HEK293T (cell line): ENCODE data around the gene SH3GL2.
A peak's percentile ranks its signal among the peaks of the same experiment; 100 is the strongest.

ENCODE experiments used
- CTCF ChIA-PET: fragments of 350-600 bp; formaldehyde crosslinking; extraction: SDS; loops from one replicate; lab custom pipeline; 2021; ENCODE audit warnings: antibody characterized with exemption, inconsistent platforms; lab: Yijun Ruan, JAX
- POLR2A ChIA-PET: fragments of 350-600 bp; formaldehyde crosslinking; extraction: SDS; loops from one replicate; lab custom pipeline; 2020; ENCODE audit warnings: antibody characterized with exemption, inconsistent platforms; lab: Yijun Ruan, JAX
- DNase-seq: peaks from one replicate; pipeline ENCODE4 v3.0.0; 2012; ENCODE audit warnings: mixed read lengths; ENCODE audit errors: extremely low spot score
- ARNT ChIP-seq: fragments of 450-650 bp; IDR thresholded peaks from 2 replicates; pipeline ENCODE4 v1.6.1; 2017; ENCODE audit warnings: mild to moderate bottlenecking
- BHLHE40 ChIP-seq: fragments of 450-650 bp; IDR thresholded peaks from 2 replicates; pipeline ENCODE4 v1.6.1; 2016; ENCODE audit warnings: mild to moderate bottlenecking, moderate library complexity, borderline replicate concordance
- CTBP1 ChIP-seq: fragments of 450-650 bp; IDR thresholded peaks from 2 replicates; pipeline ENCODE4 v1.6.1; 2016; ENCODE audit warnings: borderline replicate concordance
- ELF4 ChIP-seq: fragments of 450-650 bp; IDR thresholded peaks from 2 replicates; pipeline ENCODE4 v1.6.1; 2017; ENCODE audit warnings: antibody characterized with exemption
- FOXA1 ChIP-seq: fragments of 450-650 bp; IDR thresholded peaks from 2 replicates; pipeline ENCODE4 v1.6.1; 2016; ENCODE audit warnings: mild to moderate bottlenecking
- FOXK2 ChIP-seq: fragments of 450-650 bp; IDR thresholded peaks from 2 replicates; pipeline ENCODE4 v1.6.1; 2016; ENCODE audit warnings: mild to moderate bottlenecking
- FOXM1 ChIP-seq: fragments of 450-650 bp; IDR thresholded peaks from 2 replicates; pipeline ENCODE4 v1.6.1; 2017; ENCODE audit warnings: mild to moderate bottlenecking, borderline replicate concordance
- HDGF ChIP-seq: fragments of 450-650 bp; IDR thresholded peaks from 2 replicates; pipeline ENCODE4 v1.6.1; 2017; ENCODE audit warnings: antibody characterized with exemption, borderline replicate concordance
- L3MBTL2 ChIP-seq: fragments of 450-650 bp; conservative IDR thresholded peaks from 2 replicates; pipeline ENCODE4 v1.6.1; 2016; ENCODE audit warnings: mild to moderate bottlenecking
- LEF1 ChIP-seq: fragments of 450-650 bp; IDR thresholded peaks from 2 replicates; pipeline ENCODE4 v1.6.1; 2017; ENCODE audit warnings: mild to moderate bottlenecking, borderline replicate concordance
- NFRKB ChIP-seq: fragments of 450-650 bp; IDR thresholded peaks from 2 replicates; pipeline ENCODE4 v1.6.1; 2016; ENCODE audit warnings: mild to moderate bottlenecking, moderate library complexity
- SP1 ChIP-seq: fragments of 450-650 bp; IDR thresholded peaks from 2 replicates; pipeline ENCODE4 v1.6.1; 2017
- SUZ12 ChIP-seq: fragments of 450-650 bp; IDR thresholded peaks from 2 replicates; pipeline ENCODE4 v1.6.1; 2016; ENCODE audit warnings: mild to moderate bottlenecking
- TARDBP ChIP-seq: fragments of 450-650 bp; IDR thresholded peaks from 2 replicates; pipeline ENCODE4 v1.6.1; 2016
- ZNF384 ChIP-seq: fragments of 450-650 bp; IDR thresholded peaks from 2 replicates; pipeline ENCODE4 v1.6.1; 2016
- TF ChIP-seq, protein P1 (sequence below): fragments of 450-650 bp; IDR thresholded peaks from 2 replicates; pipeline ENCODE4 v1.6.1; 2016

Gene SH3GL2

DNA sequence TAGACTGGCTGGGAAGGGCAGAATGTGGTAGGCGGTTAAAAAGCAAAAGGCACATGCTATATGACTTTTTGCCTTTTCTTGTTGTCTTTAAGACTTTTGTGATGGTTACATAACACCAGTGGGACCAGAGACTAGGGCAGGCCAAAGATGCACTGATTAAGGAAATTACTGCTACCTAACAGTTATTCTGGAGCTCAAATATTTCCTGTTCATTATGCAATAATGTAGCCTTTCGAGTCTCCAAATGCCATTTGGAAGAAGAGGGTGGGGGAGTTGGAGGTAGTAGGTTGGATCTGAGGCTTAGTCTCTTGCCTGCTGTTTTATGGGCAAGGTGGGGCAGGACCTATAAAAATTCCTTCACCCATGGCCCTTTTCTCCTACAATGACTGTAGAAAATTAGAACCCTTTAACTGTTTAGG lies 51.7 kb downstream of the SH3GL2 start:
- DNase-seq = peak; percentile 25
- ChIA-PET POLR2A (no interaction called here), CTCF (interaction anchor here (0.5 kb wide), 1 partner anchor 172 kb away, joined by 4 read pairs; no protein-coding TSS in a partner anchor)
- TF ChIP-seq BHLHE40 = no peak
- TF ChIP-seq CTBP1 = peak; percentile 47; the same call in 1 of the 2 replicates
- TF ChIP-seq L3MBTL2 = 0 out of 2 replicates have a peak, but pooled peaks have one; percentile 25

DNA sequence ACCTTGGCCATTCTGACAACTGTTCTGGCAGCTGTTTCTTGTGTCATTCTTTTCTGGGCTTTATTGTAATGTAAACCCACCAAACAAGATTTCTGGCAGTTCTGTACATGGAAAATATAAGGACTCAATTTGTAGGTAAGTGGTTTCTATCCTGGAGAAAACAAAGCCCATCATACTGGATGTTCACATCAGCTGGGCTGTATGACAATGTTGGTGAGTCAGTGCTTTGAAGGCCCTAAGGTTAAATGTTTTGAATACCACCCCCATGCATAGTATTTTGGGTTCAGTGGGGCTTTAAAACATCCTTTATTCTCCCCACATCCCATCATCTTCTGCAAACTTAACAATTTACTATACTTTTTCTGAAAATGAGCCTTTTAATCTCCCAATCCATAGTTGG lies 52.5 kb downstream of the SH3GL2 start:
- DNase-seq = no peak
- POLR2A ChIA-PET = no interaction called here
- CTCF ChIA-PET = no interaction called here
- no peak for TF ChIP-seq TARDBP
- no peak for TF ChIP-seq FOXA1
- no peak for TF ChIP-seq NFRKB

DNA sequence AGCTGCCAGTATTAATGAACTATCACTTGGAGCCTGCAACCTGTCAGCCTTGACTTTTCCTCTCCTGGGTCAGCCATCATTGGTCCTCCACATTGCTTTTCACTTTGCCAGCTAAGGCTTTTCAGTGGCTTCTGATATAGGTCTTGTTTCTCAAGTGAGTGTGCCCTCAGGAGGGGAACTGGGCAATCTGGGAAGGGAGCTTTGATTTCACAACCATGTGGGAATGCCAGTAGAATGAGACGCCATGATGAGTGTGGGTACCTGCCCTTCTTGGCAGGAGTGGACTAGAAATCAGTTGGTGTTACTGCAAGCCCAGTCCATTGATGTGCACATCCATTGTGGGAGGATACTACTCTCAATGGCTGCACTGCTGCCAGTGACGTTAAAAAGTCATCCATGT lies 54.1 kb downstream of the SH3GL2 start:
- ChIA-PET POLR2A (no interaction called here), CTCF (no interaction called here)
- no peak for DNase-seq

DNA sequence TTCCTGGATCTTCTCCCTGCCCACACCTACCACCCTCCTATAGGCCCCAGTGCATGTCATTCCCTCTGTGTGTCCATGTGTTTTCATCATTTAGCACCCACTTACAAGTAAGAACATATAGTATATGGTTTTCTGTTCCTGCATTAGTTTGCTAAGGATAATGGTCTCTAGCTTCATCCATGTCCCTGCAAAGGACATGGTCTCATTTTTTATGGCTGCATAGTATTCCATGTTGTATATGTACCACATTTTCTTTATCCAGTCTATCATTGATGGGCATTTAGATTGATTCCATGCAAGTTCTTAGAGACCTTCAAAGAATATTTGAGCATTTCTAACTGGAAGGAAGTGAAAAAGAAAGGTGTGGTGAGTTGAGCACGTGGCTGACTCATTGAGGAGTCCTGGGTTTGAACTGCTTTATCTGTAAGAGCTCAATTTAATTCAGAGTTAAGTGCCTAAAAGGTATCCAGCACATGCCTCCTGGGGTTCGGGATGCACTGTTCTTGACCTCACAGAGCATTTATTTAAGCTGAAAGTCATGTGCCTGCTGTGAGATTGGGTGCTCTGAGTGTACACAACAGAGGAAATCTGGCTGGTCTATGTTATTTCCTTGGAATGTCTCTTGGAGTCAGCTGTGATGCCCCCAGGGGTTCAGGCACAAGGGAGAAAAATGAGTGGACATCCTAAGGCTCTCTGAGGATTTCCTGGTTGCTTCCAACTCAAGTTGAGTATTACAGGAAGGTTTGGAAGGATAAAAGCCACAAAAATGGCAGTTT lies 56.4 kb downstream of the SH3GL2 start:
- POLR2A ChIA-PET = no interaction called here
- DNase-seq = no peak
- TF ChIP-seq SP1 (no peak), CTBP1 (no peak), FOXA1 (no peak), NFRKB (no peak), ARNT (no peak), TARDBP (no peak), LEF1 (no peak), BHLHE40 (no peak), FOXK2 (no peak), ZNF384 (no peak), FOXM1 (no peak)
- TF ChIP-seq, protein P1, sequence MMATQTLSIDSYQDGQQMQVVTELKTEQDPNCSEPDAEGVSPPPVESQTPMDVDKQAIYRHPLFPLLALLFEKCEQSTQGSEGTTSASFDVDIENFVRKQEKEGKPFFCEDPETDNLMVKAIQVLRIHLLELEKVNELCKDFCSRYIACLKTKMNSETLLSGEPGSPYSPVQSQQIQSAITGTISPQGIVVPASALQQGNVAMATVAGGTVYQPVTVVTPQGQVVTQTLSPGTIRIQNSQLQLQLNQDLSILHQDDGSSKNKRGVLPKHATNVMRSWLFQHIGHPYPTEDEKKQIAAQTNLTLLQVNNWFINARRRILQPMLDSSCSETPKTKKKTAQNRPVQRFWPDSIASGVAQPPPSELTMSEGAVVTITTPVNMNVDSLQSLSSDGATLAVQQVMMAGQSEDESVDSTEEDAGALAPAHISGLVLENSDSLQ = no peak
- CTCF ChIA-PET = no interaction called here

More for the DNA sequence above, 54.1 kb downstream of the SH3GL2 start:
- TF ChIP-seq TARDBP = no peak
- TF ChIP-seq SUZ12 = no peak
- no peak for TF ChIP-seq SP1
- no peak for TF ChIP-seq HDGF
- TF ChIP-seq ARNT = no peak
- no peak for TF ChIP-seq L3MBTL2
- no peak for TF ChIP-seq ZNF384
- TF ChIP-seq CTBP1 = no peak

DNA sequence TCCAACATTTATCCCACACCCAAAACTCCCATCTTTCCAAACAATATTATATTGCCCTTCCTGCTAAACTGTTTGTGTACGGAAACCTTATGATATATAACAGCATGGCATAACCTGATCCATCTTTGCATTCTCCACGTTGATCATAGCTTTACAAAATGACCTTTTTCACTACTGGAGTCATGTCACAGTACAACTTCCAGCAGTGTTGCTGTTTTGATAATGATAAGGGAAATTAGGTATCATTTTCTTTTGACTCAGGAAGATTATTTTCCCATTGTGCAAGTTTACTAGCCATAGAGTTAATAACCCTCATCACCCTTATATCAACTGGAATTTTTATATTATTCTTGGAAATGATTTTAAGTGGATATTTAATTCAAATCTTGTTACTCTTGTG lies 57.5 kb downstream of the SH3GL2 start:
- no peak for DNase-seq
- ChIA-PET CTCF (no interaction called here), POLR2A (no interaction called here)
- TF ChIP-seq CTBP1 = no peak
- no peak for TF ChIP-seq ARNT
- TF ChIP-seq BHLHE40 = no peak
- TF ChIP-seq, protein P1 = no peak
- no peak for TF ChIP-seq ZNF384
- no peak for TF ChIP-seq FOXK2
- TF ChIP-seq HDGF = no peak
- no peak for TF ChIP-seq LEF1
- no peak for TF ChIP-seq L3MBTL2
- TF ChIP-seq FOXM1 = no peak
- TF ChIP-seq SP1 = no peak
- no peak for TF ChIP-seq NFRKB
- TF ChIP-seq SUZ12 = no peak
- TF ChIP-seq TARDBP = no peak
- TF ChIP-seq ELF4 = no peak
- TF ChIP-seq FOXA1 = no peak

DNA sequence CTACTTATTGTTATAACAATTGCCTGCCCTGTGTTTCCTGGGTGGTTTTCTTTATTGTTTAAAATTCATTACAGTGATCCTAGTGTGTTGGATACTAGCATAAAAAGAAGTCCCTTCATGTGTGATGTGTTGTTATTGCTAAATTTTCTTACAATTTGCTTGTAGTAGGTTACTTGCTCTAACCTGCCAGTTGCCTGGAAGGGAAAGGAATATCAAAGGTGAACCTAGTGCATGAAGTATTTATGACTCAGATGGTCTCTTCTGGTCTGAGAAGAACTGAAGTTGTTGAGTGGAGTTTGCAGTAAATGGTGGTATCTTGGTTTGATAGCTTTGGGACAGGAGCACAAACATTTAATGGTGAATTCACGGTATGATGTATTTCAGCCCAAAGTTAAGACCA lies 58.0 kb downstream of the SH3GL2 start:
- CTCF ChIA-PET = no interaction called here
- TF ChIP-seq BHLHE40 (no peak), SP1 (no peak), TARDBP (no peak), HDGF (no peak), LEF1 (no peak), CTBP1 (no peak), FOXK2 (no peak), NFRKB (no peak), FOXM1 (no peak), SUZ12 (no peak), ARNT (no peak), ZNF384 (no peak), FOXA1 (no peak)
- DNase-seq = no peak
- POLR2A ChIA-PET = no interaction called here

DNA sequence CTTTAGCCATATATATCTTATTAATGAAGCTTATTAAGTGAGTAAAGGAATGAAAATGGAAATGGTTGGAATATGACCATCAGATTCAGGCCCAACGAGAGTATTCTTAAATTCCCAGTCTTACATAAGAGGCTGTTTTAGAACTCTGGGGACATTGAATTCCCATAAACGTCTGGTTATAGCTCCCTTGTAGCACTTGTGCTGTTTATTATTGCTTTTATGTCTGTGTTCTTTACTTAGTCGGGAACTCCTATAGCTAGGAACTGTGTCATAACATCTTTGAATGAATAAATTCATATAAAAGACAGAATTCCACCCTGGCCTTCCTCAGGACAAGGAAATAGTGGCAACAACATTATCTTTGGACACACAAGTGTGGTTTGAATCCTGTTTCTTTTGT lies 58.4 kb downstream of the SH3GL2 start:
- DNase-seq = no peak
- CTCF ChIA-PET = no interaction called here
- POLR2A ChIA-PET = no interaction called here
- TF ChIP-seq FOXM1 (no peak), NFRKB (no peak), ZNF384 (no peak), TARDBP (no peak), HDGF (no peak), SP1 (no peak), ELF4 (no peak), LEF1 (no peak), SUZ12 (no peak), CTBP1 (no peak), FOXK2 (no peak), FOXA1 (no peak), BHLHE40 (no peak), ARNT (no peak), L3MBTL2 (no peak)
- TF ChIP-seq, protein P1 = no peak
